ENCODE measurements around the gene NRXN2.

Gene NRXN2

DNA sequence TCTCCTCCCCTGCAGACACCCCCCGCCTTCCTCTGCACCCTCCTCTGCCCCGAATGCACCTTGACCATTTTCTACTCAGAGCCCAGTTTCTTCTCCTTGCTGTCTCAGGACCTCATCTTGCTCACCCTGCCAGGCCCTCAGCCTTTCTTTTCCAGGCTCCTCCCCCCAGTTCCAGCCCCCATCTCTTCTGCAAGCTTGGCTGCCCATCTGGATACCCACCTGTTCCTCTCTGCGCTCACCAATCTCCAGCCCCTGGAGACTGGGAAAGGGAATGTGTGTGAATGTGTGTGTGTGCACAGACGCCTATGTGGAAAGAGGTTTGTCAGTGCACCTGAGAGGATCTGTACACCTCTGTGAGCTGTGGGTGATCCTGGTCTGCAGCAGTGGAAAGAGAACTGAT lies 95.6 kb downstream of the NRXN2 start:
- no peak for DNase-seq (ENCODE audit: low read depth)

DNA sequence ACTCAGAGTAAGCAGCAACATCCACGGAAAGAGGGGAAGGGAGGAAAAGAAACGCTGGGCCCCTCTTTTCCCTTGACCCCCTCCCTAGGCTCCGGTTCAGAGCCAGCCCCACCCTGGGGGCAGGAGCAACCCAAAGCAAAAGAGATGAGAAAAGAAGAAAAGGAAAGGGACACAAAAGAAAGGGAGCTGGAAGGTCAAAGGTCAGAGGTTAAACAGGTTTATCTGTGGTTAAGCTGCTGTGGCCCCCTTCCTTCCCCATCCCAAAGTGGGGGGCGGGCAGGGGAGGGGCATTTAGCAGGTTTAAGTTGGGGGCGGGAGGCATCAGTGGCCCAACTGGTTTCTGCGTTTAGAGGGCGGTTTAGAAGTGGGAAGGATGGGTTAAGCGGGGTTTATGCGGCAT lies 96.4 kb downstream of the NRXN2 start:
- no peak for DNase-seq (ENCODE audit: low read depth)

DNA sequence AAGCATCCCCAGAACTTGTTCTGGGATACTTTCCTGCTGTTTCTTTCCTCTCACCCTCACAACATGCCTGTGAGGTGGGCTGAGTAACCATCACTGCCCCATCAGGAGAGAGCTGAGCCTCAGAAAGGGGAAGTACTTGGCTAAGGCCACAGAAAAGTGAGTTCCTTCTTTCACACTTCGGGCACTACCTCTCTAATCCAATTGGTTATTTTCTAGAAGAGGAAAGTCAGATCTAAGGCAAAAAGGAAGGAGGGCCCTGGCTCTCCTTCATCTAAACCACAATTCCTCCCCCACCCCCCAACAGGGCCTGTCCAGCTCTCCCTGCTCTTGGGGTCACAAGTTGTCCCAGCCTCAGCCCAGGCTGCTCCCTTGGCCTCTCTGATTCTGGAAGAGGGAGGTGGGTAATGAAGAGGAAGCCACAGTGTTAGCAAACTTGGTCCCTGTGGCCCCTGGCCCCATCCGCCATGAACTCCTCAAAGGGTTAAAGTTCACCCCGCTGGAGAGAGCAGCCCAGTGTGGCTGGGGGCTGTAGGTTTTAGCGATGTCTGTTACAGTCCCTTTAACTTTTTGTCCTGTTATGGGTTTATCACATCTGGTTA lies 98.0 kb downstream of the NRXN2 start:
- DNase-seq (ENCODE audit: low read depth): no peak

DNA sequence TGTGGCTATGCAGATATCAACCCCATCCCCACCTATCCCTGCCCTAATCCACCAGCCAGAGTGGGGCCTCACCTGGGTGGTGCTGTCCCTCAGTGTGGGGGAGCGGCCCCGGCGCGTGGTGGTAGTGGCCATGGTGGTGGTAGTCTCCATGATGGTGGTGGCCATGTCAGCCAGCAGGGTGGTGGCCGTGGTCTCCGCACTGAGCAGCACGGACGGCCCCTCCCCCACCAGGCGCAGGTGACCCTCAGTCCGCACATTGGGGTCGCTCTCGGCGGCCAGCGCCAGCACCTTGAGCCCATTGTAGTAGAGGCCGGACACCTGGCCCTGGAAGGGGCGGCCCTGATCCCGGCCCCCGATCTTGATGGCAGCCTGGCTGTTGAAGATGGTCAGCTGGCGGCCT lies 100.3 kb downstream of the NRXN2 start:
- DNase-seq (ENCODE audit: low read depth): no peak

DNA sequence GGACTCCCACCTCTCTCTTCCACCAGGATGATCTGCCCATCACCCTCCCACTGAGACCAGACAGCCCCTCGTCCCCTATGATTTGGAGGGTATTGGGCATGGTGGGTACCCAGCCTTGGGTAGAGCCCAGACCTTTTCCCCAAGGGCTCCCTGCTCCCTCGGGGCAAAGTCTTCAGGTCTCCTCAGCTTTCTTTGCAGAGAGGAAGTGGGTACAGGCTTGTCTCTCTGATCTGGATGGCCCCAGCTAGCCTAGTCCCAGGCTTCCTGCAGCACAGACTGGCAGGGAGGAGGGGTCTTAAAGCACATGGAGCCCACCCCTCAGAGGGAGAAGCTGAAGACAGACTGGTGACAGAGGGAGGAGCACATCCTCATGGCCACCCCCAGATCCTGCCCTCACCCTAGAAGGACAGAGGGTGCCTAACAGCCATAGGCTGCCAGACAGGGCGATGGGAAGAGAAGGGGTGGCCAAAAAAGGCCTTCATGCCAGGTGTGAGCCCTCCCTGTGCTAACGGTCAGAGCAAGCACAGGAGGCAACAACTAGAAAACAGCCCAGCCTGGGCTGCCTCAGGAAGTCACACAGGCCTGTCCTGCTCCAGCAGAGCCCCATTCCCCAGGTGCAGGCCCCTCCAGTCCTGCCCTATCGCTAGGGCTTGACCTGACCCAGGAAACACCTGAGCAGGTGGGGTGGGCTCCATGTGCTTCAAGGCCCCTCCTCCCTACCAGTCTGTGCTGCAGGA lies 101.5 kb downstream of the NRXN2 start:
- no peak for DNase-seq (ENCODE audit: low read depth)

DNA sequence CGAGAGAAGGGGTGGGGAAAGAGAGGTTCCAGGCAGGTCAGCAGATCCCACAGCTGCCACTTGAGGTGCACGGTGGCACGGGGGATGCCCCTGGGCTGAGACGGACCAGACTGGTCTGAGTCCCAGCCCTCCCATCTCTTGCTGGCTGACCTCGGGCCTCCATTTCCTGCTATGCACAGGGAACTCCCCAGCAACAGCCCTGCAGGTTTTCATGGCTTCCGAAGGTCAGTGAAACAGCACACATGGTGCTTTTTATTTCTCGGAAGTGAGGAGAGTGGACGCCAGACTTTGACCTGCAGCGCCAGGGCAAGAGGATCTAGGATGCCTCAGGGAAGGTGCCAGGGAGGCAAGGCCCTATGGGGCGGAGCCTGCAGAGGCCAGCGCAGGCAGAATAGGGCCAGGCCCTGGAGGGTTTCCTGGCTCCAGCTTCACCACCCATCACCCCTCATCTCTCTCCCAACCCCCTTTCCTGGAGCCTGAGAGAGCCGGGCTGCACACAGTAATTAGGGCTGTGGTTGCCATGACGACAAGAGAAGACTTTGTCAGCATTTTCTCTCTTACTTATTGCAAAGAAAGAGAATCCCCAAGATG lies 102.5 kb downstream of the NRXN2 start:
- DNase-seq (ENCODE audit: low read depth): no peak

DNA sequence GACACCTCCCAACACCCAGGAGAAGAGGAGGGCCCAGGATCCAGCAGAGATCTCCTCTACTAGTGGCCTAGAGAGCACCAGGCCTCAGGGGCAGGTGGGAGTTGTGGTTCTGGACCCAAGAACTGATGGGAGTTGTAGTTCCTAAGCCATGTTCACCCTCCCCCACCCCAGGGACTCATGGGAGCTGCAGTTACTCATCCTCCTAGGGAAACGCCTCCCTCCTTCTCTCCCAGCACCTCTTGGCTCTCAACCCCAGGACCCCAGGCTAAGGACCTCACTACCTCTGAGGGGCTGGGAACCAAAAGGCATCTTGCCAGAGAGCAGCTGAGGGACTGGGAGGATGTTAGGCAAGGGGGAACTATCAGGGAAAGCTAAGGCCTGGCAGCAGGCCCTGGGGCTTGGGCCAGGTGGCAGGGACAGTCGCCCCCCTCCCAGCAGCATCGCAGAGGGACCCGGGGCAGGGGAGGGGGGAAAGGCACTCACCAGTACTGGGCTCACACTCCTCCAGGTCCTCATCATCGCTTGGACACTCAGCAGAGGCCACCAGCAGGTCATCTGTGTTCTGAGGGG lies 103.1 kb downstream of the NRXN2 start:
- DNase-seq (ENCODE audit: low read depth): no peak

DNA sequence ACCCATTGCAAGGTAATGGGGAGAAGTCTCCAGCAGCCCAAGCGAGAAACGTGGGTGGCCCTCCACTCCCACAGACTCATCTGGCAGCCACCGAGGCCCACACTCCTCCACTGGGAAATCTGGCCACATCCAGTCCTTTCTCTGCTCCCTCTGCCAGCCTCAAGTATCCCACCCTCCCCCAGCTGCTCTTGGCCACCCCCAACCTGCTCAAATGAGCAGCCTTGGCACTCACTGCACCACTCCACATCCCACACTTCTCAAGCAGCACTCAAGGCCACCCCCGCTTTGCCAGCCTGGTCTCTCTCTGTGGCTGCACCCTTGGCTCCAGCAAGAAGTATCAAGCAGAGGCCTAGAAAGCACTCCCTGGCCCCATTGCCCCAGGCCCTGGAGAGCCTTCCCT lies 103.8 kb downstream of the NRXN2 start:
- DNase-seq (ENCODE audit: low read depth): no peak

DNA sequence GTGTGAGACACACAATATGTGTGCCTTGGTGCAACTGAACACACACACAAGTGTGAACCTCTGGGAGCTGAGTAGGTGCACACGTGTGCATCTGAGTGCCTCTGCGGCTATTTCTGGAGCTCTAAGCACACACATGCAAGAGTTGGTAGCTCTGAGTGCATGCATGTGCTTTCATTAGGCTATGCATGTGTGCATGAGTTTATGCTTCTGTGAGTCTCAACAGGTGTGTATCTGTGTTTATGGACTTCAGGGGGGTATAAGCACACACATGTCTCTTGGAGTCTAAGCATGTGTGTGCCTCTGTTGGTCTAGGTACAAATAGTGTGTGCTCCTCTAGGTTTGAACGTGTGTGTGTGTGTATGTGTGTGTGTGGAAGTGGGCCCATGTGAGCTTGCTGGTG lies 106.2 kb downstream of the NRXN2 start:
- DNase-seq (ENCODE audit: low read depth): no peak

DNA sequence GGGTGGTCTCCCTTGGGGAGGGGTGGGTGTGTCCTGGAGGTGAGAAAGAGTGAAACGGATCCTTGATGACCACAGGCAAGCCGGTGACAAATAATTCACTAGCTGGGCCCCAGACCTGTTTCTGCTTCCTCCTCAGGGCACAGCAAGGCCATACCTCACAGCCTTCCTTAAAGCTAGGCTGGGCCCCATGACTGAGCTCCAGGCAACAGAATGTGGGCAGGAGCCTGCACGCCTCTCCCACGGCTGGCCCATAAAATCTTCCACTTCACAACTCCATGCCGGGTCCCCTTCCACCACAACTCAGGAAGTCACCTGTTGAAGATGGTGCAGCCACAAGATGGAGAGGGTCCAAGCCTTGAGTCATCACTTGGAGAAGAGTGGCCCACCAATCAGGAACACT lies 108.1 kb downstream of the NRXN2 start:
- no peak for DNase-seq (ENCODE audit: low read depth)

DNA sequence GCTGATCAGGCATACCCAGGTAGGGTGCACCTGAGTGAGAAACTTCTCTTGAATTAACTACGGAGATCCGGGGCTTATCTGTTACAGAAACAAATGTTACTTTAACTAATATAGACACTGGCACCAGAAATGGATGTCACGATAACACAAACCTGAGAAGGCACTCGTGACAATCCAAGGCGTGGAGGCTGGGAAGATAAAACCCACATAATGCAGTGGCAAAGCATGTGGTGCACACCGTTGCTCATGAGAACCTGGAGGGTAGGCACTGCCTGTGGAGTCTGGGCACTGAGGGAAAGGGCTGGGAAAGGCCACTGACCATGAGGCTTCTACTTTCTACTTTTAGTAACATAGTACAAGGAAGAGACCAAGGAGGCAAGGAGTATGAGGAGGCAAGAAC lies 109.3 kb downstream of the NRXN2 start:
- no peak for DNase-seq (ENCODE audit: low read depth)

DNA sequence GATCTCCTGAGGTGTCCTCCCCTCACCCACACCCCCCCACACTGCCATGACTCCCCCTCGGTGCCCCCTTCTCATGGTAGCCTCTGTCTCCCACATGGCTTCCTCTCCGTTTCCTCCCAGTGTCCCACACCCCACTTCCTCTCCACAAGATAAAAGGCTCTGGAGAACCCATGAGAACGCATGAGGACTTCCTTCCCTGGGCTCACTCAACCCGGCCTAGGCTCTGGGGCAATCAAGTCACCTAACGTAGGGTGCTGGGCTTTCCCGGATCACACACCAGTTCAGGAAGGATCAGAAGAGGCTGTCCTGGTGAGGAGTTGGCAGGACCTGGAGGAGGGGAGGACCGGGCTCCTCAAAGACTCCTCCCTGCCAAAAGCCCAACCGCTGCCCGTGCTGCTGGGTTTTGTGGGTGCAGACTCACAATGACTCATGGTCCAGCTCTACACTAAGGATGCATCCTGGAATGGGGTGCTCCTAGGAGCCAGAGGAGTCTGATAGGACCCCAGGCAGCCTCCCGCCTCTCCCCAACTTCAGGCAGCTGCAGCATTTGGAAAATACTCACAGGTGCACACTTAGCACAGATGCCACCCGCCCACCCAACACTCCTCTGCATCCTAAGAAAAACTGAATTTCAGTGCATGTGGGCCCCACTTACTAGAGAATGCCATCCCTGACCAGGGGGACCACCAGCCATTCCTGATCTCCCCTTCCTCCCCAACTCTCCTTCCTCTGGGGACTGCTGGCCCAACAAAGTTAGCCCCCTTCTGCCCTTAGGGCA lies 110.9 kb downstream of the NRXN2 start:
- DNase-seq (ENCODE audit: low read depth): no peak

DNA sequence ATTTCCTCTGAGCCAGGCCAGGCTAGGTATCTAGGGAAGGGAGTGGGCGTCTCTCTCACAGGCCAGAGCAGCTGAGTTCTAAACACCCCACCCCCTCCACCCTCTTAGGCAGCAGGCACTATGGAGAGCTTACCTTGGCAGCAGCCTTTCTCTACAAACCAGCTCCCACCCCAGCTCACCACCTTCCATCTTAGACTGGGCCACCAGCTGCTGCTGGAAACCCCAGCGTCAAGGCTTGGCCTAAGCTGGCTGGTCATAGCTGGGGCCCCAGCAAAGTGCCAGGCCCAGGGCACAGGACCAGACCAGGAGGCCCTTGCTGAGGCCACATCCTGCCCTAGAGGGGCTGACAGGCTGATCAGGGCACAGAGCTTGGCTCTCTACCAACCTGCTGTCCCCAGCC lies 111.8 kb downstream of the NRXN2 start:
- DNase-seq (ENCODE audit: low read depth): no peak

DNA sequence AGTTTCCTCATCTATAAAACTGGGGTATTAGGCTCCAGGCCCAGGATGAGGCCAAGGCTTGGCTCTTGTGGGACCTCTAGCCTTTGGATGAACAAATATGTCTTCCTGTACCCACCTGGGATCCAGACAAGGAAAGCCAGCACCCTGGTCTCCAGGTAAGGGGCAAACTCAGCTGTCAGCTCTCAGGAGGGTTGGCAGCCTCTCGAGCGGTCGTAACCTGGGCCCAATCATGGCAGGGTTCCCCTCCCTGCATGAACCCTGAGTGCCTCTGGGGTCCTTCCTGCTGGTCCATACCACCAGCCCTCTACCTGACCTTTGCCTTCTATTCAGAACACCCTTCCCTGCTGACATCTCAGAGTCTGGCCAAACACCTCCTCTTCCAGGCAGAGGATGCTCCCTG lies 112.4 kb downstream of the NRXN2 start:
- DNase-seq (ENCODE audit: low read depth): no peak

DNA sequence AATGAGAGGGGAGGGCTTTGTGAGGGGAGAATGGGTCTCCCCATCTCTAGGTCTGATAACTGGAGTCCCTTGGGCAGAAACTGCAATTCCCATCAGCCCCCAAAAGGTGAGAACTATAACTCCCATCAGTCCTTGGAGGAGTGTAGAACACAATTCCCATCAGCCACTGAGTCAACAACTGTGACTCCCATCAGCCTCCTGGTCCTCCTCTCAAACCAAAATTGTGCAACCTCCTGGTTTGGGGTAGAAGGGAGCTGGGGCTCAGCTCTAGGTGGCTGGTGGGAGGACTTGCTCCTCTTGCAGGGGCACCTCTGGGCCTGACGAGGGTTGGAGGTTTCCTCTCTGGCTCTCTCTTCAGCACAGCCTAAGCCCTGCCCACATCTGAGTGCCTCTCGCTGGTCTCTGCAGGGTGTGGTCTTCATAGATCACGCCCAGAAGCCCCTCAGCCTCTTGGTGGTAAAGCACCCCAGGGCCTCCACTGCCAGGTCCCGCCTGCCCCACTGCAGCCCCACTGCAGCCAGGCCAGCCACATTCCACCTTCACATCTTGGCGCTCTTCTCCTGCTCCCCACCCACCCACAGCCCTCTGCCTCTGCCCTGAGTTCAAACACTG lies 113.5 kb downstream of the NRXN2 start:
- DNase-seq (ENCODE audit: low read depth): no peak

DNA sequence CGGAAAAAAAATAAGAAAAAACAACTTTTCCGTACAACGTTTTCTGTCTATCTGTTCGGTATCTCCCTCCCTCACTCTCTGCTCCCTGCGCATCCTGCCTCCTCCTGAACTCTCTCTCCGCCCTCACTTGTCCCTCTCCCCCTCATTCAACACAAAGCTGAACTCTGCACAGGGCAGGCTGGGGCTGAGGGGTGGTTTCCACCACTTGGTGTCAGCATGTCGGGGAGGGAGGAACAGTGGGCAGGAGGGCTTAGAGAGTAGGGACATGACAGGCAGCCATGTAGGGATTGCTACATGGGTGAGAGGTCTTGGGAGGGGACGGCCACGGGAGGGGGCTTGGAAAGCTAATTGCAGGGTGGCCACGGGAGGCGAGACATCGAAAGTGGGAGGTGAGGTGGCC lies 114.4 kb downstream of the NRXN2 start:
- no peak for DNase-seq (ENCODE audit: low read depth)

DNA sequence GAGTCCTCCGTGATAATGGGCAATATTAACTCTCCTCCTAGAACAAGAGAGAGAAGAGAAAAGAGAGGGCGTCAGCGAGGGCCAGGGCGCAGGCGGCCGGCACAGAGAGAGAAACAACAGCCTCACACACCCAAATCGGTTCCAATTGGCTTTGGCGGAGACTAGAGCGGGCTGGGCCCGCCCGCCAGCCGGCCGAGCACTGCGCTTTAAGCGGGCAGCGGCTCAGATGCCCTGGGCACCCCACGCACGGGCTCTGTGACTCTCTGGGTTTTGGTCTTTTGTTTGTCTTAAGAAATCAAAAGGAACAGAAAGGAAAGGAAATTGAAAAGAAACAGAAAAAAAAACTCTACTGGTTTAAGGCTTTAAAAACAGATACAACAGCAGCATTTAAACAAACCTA lies 115.0 kb downstream of the NRXN2 start:
- no peak for DNase-seq (ENCODE audit: low read depth)

DNA sequence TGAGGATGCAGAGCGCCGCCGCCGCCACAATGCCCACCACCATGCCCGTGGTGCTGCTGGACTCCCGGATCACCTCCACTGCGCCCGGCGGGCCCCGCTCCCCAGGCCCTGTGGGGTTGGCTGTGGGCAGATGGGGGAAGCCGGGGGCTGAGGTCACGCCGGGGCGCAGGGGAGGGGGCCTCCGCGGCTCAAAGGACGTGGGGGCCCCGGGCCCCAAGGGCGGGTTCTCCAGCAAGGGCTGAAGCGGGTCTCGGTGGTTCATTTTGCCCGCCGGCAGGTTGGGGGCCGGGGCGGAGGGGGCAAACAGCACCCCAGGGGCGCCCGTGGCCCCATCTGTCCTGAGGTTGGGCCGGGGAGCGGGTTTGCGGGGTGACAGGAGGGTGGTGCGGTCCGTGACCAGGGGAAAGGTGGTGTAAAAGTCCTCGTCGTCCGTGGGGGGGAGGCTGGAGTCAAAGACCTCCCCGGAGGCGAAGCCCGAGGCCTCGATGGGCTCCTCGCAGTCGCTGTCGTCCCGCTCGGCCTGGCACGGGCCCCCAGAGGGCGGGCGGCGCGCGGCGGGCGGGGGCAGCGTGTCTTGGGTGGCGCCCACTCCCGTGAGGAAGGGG lies 115.5 kb downstream of the NRXN2 start:
- DNase-seq (ENCODE audit: low read depth): no peak

DNA sequence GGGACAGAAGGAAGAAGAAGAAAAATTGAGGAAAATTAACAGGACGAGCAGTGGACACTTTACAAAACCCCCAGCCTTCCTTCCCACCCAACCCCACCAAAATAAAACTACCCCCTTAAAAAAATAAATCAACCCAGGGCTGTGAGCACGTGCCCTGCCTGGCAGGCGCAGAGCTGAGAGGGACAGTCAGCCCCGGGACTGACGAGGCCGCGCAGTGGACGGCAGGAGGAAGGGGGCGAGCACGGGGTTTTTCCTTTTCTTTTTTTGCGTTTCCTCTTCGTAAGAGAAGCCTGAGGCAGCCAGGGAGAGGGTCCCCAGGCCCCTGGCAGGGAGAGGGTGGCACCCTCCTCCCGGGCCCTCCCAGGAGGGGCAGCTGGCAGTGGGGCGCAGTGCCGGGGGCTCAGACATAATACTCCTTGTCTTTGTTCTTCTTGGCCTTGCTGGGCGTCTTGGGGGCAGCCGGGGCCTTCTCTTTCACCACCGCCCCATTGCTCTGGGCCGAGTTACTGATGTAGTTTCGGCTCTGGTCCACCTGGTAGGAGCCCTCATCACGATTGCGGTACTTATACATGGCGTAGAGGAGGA lies 116.1 kb downstream of the NRXN2 start:
- no peak for DNase-seq (ENCODE audit: low read depth)

DNA sequence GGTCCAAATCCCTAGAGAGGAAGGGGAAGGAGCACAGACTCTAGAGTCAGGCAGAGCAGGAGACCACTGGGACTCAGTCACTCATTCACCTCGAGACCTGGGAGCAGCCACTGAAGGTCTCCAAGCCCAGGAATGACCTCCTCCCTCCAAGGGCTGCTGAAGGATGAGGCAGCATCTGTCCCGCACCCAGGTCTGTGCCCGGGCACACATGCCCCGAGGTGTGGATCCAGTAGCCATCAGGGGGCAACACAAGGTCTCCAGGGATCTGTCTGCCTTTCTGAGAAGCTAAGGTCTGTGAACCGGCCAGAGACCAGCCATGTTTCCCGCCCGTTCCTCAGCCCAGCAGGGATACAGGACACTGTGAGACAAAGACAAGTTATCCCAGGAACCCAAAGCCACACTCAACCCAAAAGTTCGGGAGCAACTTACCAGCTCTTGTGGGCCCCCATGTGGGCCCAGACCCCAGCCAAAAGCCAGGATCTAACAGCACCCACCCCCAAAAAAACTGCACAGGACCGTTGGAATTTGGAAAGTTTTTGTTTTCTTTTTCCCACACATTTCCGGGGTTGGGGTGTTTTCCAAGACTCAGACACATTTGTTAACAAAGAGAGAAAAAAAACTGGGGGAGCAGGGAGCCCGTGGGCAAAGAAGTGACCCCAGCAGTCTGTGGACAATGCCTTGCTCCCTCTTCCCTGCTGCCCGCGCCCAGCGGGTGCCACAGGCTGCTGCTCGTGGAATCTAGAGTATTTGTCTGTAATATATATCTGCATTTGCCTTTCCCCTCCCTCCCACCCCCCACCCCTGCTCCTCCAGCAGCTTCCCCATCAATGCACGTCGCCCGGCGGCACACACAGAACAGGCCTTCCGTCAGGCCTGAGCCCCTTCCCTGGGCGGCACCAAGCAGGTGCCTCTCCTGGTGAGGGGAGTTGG lies 117.1 kb downstream of the NRXN2 start:
- no peak for DNase-seq (ENCODE audit: low read depth)

DNA sequence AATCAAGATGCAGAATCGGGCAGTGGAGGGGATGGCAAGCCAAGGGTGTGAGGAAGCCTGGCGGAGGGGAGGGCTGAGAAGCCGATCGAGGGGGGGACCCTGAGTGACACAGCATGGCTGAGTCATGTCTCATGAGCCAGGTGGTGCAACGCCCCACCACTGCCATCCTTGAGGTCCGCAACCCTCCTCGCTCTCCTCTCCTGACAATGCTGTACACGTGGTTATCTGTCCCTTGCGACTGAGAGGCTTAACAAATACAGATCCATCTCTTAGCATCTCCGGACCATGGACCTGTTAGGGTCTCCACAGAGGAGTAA lies 117.8 kb downstream of the NRXN2 start:
- DNase-seq (ENCODE audit: low read depth): no peak
